AG04449 (cell line): ENCODE data around the gene SDK2.

Experiments
- CTCF ChIA-PET: fragments of 350-600 bp; formaldehyde crosslinking; extraction: SDS; loops from one replicate; lab custom pipeline; 2021; ENCODE audit warnings: antibody characterized with exemption; lab: Yijun Ruan, JAX
- POLR2A ChIA-PET: fragments of 400-600, 350-600 bp; formaldehyde crosslinking; extraction: SDS; loops from one replicate; lab custom pipeline; 2020; ENCODE audit warnings: antibody characterized with exemption, inconsistent platforms; lab: Yijun Ruan, JAX
- DNase-seq: peaks from one replicate; pipeline ENCODE4 v3.0.0-alpha.2; 2010; ENCODE audit warnings: low read depth, low spot score
- H3K4me3 ChIP-seq: 2 replicates; pipeline ENCODE4 v1.5.1; 2011; ENCODE audit warnings: low read depth, mild to moderate bottlenecking, control low read depth, low read length
- CTCF ChIP-seq: IDR thresholded peaks from one replicate; pipeline ENCODE4 v1.5.1; 2011; ENCODE audit warnings: mild to moderate bottlenecking, moderate library complexity, low read length, control low read depth, inconsistent platforms; ENCODE audit not compliant: insufficient read depth; ENCODE audit errors: missing control alignments

Gene SDK2

GRCh38 chr17:73533127-73533526 is 111.1 kb downstream of the SDK2 start:
- no peak overlapping the region for H3K4me3 ChIP-seq
- no peak for TF ChIP-seq CTCF
- ChIA-PET CTCF (no interaction called here), POLR2A (no interaction called here)
- DNase-seq = no peak

GRCh38 chr17:73532421-73532901 is 111.8 kb downstream of the SDK2 start:
- ChIA-PET POLR2A (no interaction called here), CTCF (no interaction called here)
- no peak for DNase-seq
- TF ChIP-seq CTCF = no peak
- no peak overlapping the region for H3K4me3 ChIP-seq

- POLR2A ChIA-PET = no interaction called here
- TF ChIP-seq CTCF = no peak
- no peak overlapping the region for H3K4me3 ChIP-seq
- CTCF ChIA-PET = no interaction called here
- no peak for DNase-seq
Measured at GRCh38 chr17:73531158-73531557, 113.1 kb downstream of the SDK2 start.

GRCh38 chr17:73528679-73529078 is 115.6 kb downstream of the SDK2 start:
- TF ChIP-seq CTCF = no peak
- POLR2A ChIA-PET = no interaction called here

GRCh38 chr17:73526952-73527351 is 117.3 kb downstream of the SDK2 start:
- no peak overlapping the region for H3K4me3 ChIP-seq
- POLR2A ChIA-PET = no interaction called here
- no peak for DNase-seq
- CTCF ChIA-PET = no interaction called here
- no peak for TF ChIP-seq CTCF

More at GRCh38 chr17:73528679-73529078, 115.6 kb downstream of the SDK2 start:
- no peak for DNase-seq
- H3K4me3 ChIP-seq = no peak overlapping the region
- CTCF ChIA-PET = no interaction called here

- DNase-seq = no peak
- POLR2A ChIA-PET = no interaction called here
- H3K4me3 ChIP-seq = no peak overlapping the region
- no peak for TF ChIP-seq CTCF
- CTCF ChIA-PET = no interaction called here
Measured at GRCh38 chr17:73524941-73525679, 119.1 kb downstream of the SDK2 start.
